ENCODE measurements around the gene HAGH.
"Not testable (repeated sequence)": the region's sequence is repeated elsewhere in the genome, so short reads cannot be mapped to it uniquely, and the experiment has no call there.

Gene HAGH

GRCh38 chr16:1809281-1809801 lies 17.3 kb downstream of the HAGH start:
- DNase-seq, result no peak

- DNase-seq, result no peak
Measured at GRCh38 chr16:1808691-1809090, 17.9 kb downstream of the HAGH start.

- DNase-seq, result no peak
Measured at GRCh38 chr16:1807626-1808025, 19.0 kb downstream of the HAGH start.

GRCh38 chr16:1800701-1801100 lies 25.9 kb downstream of the HAGH start:
- no peak for DNase-seq

- not testable (repeated sequence) for DNase-seq
Measured at GRCh38 chr16:1799263-1799662, 27.4 kb downstream of the HAGH start.

- no peak for DNase-seq
Measured at GRCh38 chr16:1794908-1795666, 31.5 kb downstream of the HAGH start.

- no peak for DNase-seq
Measured at GRCh38 chr16:1794221-1794871, 32.3 kb downstream of the HAGH start.

GRCh38 chr16:1793578-1794220 lies 32.9 kb downstream of the HAGH start, which contains the start of gene IGFALS:
Gene IGFALS, minus strand, starts transcription at chr16:1793705. Its CDS starts 53 bp downstream, at chr16:1793652.
- DNase-seq, result no peak

- no peak for DNase-seq
Measured at GRCh38 chr16:1792836-1793577, 33.6 kb downstream of the HAGH start.

GRCh38 chr16:1791943-1792812 lies 34.4 kb downstream of the HAGH start:
- DNase-seq, result no peak

- peak; percentile 17 for DNase-seq
Measured at GRCh38 chr16:1791256-1791942, 35.2 kb downstream of the HAGH start.

GRCh38 chr16:1790611-1791255 lies 35.9 kb downstream of the HAGH start:
- peak; percentile 17 for DNase-seq

GRCh38 chr16:1790261-1790610 lies 36.4 kb downstream of the HAGH start:
- no peak for DNase-seq

GRCh38 chr16:1789643-1790045 lies 37.0 kb downstream of the HAGH start:
- peak; percentile 18 for DNase-seq

GRCh38 chr16:1788708-1789100 lies 37.9 kb downstream of the HAGH start:
- DNase-seq, result no peak

- DNase-seq, result no peak
Measured at GRCh38 chr16:1788095-1788707, 38.4 kb downstream of the HAGH start.

GRCh38 chr16:1787322-1788094 lies 39.1 kb downstream of the HAGH start:
- DNase-seq, result no peak

GRCh38 chr16:1787056-1787321 lies 39.6 kb downstream of the HAGH start:
- no peak for DNase-seq

- DNase-seq, result no peak
Measured at GRCh38 chr16:1786242-1787055, 40.2 kb downstream of the HAGH start.

Measured in activated T-cell treated with anti-CD3 and anti-CD28 coated beads, Interleukin-2, amount 50 U/mL, for 1 hour (primary cell).